LHCN-M2 (cell line): Measurements from ENCODE around the gene RALGDS. TPM values are rescaled to one million over a fixed set of nuclear protein-coding genes. Genes with fewer than 3 reads are reported as not detected.
A peak's percentile ranks its signal among the peaks of the same experiment; 100 is the strongest.
"Not testable (repeated sequence)": the region's sequence is repeated elsewhere in the genome, so short reads cannot be mapped to it uniquely, and the experiment has no call there.

Experiments used
- DNase-seq: peaks from one replicate; pipeline ENCODE4 v3.0.0-alpha.2; 2012; ENCODE audit warnings: low read depth
- total RNA-seq: library from RNA; depleted of rRNA; stranded (reverse); fragments of >200 nt; gene quantifications from 2 replicates; pipeline ENCODE4 v1.2.3, GENCODE V29; 2014

Gene RALGDS
- total RNA-seq, 1 experiment from 2014 or later: 17.8 TPM

DNA sequence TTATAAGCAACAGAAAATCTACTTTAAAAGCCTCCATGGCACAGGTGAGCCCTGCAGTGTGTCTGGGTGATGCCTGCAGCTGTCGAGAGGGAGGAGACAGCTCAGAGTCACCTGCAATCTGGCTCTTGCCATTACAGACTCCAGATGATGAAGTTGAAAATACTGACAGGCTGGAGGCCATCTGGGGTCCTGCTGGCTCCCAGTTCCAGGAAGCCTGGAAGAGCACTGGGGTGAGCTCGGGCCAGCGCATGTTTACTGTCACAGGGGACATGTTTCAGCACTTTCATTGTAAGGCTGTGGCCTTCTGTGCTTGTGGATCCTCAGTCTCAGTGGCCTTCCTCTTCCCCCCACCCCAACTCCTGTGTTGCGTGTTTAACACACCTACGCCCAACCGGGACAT, 30.9 kb downstream of the RALGDS start:
- no peak for DNase-seq

GRCh38 chr9:133089271-133089671, 31.8 kb downstream of the RALGDS start:
- peak; percentile 29 for DNase-seq

DNA sequence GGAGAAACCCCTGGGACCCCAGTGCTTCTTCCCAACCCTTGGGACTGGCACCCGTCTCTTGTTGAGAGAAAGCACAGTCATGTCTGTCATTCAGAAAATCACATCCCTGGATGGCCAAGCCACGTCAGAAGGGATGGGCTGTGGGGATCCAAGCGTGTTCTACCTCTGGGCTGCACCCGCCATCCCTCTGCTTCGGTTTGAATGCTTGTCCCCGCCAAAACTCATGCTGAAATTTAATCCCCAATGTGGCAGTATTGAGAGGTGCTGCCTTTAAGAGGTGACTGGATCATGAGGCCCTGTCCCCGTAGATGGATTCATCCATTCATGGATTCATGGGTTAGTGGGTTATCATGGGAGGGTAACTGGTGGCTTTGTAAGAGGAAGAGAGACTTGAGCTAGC, 32.3 kb downstream of the RALGDS start:
- DNase-seq: no peak

DNA sequence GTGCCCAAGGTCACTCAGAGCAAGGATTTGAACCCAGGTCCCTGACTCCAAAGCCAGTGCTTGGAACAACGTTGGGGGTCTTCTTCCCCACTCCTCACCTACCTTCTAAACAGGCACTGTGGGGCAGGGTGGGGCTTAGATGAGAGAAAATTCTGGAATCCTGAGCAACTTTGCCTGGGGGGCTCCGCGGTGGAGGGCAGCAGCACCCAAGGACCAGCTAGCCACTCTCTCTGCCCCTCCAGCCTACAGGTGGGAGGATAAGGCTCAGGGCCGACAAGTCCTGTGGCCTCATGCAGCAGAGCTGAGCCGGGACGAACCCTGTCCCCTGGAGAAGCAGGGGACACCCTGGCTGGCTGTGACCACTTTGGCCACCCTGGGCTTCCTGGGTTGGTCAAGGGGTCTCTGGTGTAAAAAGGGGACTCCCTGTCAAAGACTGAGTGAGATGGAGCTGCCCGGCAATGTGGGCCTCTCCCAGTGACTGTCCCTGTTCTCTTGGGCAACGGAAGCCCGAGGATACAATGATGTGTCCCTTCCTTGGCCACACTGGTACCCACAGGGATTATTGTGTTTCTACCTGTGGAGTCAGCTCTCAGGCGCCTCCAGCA, 32.8 kb downstream of the RALGDS start:
- no peak for DNase-seq

DNA sequence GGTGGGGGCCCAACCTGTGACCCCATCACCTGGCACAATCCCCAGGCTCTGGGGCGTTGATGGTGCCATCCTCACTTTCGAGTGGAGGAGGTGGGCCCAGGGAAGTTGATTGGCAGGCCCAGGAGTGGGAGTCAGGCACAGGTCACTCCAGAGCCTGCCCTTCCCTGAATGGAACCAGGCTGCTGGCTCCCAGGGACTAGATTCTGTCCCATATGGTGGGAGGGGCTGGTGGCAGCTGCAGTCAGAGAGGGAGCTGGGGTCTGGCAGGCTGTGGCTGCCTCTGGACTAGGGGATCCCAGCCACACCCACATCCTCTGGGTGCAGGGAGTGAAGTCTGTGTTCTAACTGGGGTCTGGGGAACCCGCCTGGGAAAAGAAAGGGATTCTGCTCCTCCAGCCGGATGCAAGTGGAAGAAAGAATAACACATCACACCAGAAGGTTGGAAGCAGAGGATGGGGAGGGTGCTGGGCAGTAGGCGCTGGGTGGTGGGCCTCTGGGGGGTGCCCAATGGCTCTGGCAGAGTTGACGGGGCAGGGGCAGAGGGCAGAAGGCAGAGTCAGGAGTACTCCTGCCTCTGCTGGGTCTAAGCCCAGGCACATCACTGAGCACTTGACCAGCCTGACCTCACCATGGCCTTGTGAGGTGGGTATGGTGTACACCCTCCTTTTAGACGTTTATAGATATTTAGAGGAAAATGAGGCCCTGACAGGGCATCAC, 33.5 kb downstream of the RALGDS start:
- DNase-seq: no peak

DNA sequence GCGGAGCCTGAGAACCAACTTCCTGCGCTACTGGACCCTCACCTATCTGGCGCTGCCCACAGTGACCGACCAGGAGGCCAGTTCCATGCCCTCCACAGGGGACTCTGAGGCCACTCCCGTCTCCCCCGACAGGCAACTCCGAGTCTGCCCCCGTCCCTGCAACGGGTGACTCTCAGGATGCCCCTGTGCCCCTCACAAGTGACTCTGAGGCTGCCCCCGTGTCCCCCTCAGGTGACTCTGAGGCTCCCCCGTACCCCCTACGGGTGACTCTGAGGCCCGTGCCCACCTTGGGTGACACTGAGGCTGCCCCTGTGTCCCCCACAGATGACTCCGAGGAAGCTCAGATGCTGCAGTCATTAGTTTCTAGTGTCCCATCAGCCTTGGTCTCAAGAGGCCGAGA, 34.1 kb downstream of the RALGDS start:
- no peak for DNase-seq

GRCh38 chr9:133086212-133086860, 34.7 kb downstream of the RALGDS start:
- not testable (repeated sequence) for DNase-seq

DNA sequence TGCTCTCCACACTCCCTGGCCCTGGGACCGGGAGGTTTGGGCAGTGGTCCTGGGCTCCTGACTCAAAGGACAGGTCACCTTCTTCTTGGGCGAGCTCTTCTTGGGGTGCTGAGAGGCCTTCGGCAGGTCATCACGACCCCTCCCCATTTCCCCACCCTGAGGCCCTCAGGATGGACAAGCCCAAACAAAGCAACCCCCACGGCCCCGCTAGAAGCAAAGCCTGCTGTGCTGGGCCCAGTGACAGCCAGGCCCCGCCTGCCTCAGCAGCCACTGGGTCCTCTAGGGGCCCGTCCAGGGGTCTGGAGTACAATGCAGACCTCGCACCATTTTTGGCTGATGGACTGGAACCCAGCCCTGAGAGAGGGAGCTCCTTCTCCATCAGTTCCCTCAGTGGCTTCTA, 37.4 kb downstream of the RALGDS start:
- not testable (repeated sequence) for DNase-seq

GRCh38 chr9:133081957-133082644, 38.9 kb downstream of the RALGDS start:
- DNase-seq: not testable (repeated sequence)

GRCh38 chr9:133080786-133081779, 40.0 kb downstream of the RALGDS start:
- not testable (repeated sequence) for DNase-seq

DNA sequence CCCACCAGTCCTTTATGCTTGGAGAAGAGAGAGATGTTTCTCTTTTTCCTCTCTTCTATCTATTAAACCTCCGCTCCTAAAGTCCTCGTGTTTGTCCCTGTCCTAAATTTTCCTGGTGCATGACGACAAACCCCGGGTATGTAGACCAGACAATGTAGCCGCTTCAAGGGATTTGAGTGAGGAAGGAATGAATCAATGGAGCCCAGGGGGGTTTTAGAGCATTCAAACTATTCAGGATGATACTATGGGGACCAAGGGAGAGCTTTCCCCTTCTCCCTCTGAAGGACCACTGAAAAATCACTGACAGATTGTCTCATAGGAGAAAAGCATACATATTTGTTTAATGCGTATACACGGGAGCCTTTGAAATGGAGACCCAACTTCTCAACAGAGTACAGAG, 40.9 kb downstream of the RALGDS start:
- no peak for DNase-seq

- DNase-seq: no peak
Measured at GRCh38 chr9:133078486-133078885, 42.6 kb downstream of the RALGDS start.

DNA sequence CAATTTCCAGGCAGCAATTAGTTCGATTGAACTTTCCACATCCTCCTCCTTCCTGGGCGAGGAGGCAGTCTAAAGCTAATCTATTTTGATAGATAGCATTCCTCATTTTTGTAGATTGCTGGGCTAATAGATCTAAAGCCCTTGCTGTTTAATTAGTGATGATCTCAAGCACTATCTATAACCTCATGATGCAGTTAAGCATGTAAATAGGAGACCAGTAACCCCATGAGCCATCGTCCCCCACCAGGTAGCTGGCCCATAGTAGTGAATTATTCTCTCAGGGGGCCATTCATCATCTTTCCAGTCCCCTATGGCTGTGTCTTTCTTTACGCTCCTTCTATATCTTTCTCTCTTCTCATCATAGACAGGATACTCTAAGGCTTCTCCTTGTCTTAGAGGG, 44.3 kb downstream of the RALGDS start:
- no peak for DNase-seq

- peak; percentile 83 for DNase-seq
Measured at GRCh38 chr9:133075925-133076630, 45.0 kb downstream of the RALGDS start.

DNA sequence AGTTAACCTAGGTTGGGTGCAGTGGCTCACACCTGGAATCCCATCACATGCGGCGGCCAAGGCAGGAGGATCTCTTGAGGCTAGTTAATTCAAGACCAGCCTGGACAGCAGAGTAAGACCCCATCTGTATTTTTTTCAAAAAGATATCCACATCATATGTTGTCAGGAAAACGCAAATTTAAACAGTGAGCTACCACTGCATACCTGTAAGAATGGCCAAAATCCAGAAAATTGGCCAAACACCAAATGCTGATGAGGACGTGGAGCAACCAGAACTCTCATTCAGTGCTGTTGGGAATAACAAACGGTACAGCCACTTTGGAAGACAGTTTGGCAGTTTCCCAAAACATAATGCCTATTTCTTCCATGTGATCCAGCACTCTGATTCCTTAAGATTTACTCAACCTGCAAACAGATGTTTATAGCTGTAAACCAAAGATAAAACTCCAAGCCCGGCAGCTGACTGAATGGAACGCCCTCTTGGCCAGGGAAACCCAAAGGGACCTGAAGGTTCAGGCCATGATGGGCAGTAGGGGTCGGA, 46.9 kb downstream of the RALGDS start:
- DNase-seq: peak; percentile 72

- DNase-seq: no peak
Measured at GRCh38 chr9:133073086-133074014, 47.7 kb downstream of the RALGDS start.

DNA sequence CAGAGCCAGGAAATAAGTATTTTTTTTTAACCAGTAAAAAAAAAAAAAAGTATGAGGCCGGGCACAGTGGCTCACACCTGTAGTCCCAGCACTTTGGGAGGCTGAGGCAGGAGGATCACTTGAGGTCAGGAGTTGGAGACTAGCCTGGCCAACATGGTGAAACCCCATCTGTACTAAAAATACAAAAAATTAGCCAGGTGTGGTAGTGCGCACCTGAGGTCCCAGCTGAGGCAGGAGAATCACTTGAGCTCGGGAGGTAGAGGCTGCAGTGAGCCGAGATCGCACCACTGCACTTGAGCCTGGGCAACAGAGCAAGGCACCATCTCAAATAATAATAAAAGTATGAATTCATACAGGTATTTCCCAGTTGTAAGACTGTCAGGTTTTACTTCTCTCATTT, 48.8 kb downstream of the RALGDS start:
- not testable (repeated sequence) for DNase-seq

- no peak for DNase-seq
Measured at GRCh38 chr9:133071484-133072150, 49.4 kb downstream of the RALGDS start.
